Smooth muscle cell of the pulmonary artery (primary cell): ENCODE measurements around the gene GPR12. TPM values are rescaled to one million over a fixed set of nuclear protein-coding genes. Genes with fewer than 3 reads are reported as not detected.

Source experiments
- total RNA-seq: library from RNA; depleted of rRNA; stranded (reverse); fragments of >200 nt; gene quantifications from 2 replicates; pipeline ENCODE4 v1.2.3, GENCODE V29; 2014

GPR12 gene, protein sequence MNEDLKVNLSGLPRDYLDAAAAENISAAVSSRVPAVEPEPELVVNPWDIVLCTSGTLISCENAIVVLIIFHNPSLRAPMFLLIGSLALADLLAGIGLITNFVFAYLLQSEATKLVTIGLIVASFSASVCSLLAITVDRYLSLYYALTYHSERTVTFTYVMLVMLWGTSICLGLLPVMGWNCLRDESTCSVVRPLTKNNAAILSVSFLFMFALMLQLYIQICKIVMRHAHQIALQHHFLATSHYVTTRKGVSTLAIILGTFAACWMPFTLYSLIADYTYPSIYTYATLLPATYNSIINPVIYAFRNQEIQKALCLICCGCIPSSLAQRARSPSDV
- not detected in 2 replicates for total RNA-seq

GRCh38 chr13:26759907-26760831, at the start of gene GPR12:
TSS of gene GPR12 (minus strand) at chr13:26760786. CDS start at chr13:26759827, 959 bp downstream.

Other genes starting within 250 kb of the GPR12 start
- gene WASF3, start 203.1 kb downstream of the GPR12 start, total RNA-seq: 17.1 and 17.8 TPM in 2 replicates